COR-L47 (cell line): ENCODE measurements around the gene CREM.

ENCODE experiments used
- DNase-seq: peaks from one replicate; lab custom pipeline; 2025; lab: John Stamatoyannopoulos, UW

Gene CREM

GRCh38 chr10:35219891-35220890 lies 93.5 kb downstream of the CREM start:
- DNase-seq, result no peak

- DNase-seq, result no peak
These were observed 96.4 kb downstream of the CREM start for GRCh38 chr10:35223016-35223415.

- no peak for DNase-seq
These were observed 97.5 kb downstream of the CREM start for GRCh38 chr10:35224045-35224740.

GRCh38 chr10:35225204-35225603 lies 98.6 kb downstream of the CREM start:
- DNase-seq, result no peak

GRCh38 chr10:35226507-35226906 lies 99.9 kb downstream of the CREM start:
- DNase-seq, result no peak

GRCh38 chr10:35228058-35228457 lies 101.4 kb downstream of the CREM start:
- no peak for DNase-seq

GRCh38 chr10:35231646-35232045 lies 105.0 kb downstream of the CREM start:
- no peak for DNase-seq

GRCh38 chr10:35232527-35232926 lies 105.9 kb downstream of the CREM start:
- no peak for DNase-seq

GRCh38 chr10:35234073-35234472 lies 107.4 kb downstream of the CREM start:
- no peak for DNase-seq

- DNase-seq, result no peak
These were observed 110.1 kb downstream of the CREM start for GRCh38 chr10:35236739-35237138.

- DNase-seq, result no peak
These were observed 111.3 kb downstream of the CREM start for GRCh38 chr10:35237766-35238512.

GRCh38 chr10:35244549-35244948 lies 117.9 kb downstream of the CREM start:
- DNase-seq, result no peak

- DNase-seq, result no peak
These were observed 120.2 kb downstream of the CREM start for GRCh38 chr10:35246770-35247343.

GRCh38 chr10:35251373-35252100 lies 124.9 kb downstream of the CREM start:
- no peak for DNase-seq

GRCh38 chr10:35257057-35257983 lies 130.7 kb downstream of the CREM start:
- DNase-seq, result no peak

- no peak for DNase-seq
These were observed 133.2 kb downstream of the CREM start for GRCh38 chr10:35259769-35260397.

GRCh38 chr10:35262436-35262835 lies 135.8 kb downstream of the CREM start:
- DNase-seq, result no peak
